Nephron progenitor cell (in vitro differentiated cells): ENCODE results near the gene ZDHHC8.

ENCODE experiments used
- DNase-seq: peaks from one replicate; pipeline ENCODE4 v3.0.0; 2021
- H3K27ac Mint-ChIP-seq: 2 replicates; pipeline ENCODE4 v1.8.0; 2021; ENCODE audit warnings: mild to moderate bottlenecking, moderate library complexity, mixed read lengths
- H3K27me3 Mint-ChIP-seq: 2 replicates; pipeline ENCODE4 v1.8.0; 2021; ENCODE audit warnings: mild to moderate bottlenecking, low read depth, mixed read lengths; ENCODE audit not compliant: poor library complexity
- H3K36me3 Mint-ChIP-seq: 2 replicates; pipeline ENCODE4 v1.8.0; 2021; ENCODE audit warnings: low read depth, mixed read lengths
- H3K4me1 Mint-ChIP-seq: 2 replicates; pipeline ENCODE4 v1.8.0; 2021; ENCODE audit warnings: mixed read lengths
- H3K4me3 Mint-ChIP-seq: 2 replicates; pipeline ENCODE4 v1.8.0; 2021; ENCODE audit warnings: mild to moderate bottlenecking, moderate library complexity, mixed read lengths
- H3K9me3 Mint-ChIP-seq: 2 replicates; pipeline ENCODE4 v1.8.0; 2021; ENCODE audit warnings: mild to moderate bottlenecking, moderate library complexity, mixed read lengths
- CTCF ChIP-seq: fragments of 200-600 bp; sonication (generic); IDR thresholded peaks from 2 replicates; pipeline ENCODE4 v1.5.0; 2021; ENCODE audit warnings: antibody characterized with exemption

Gene ZDHHC8

GRCh38 chr22:20114506-20115475, 16.8 kb upstream of the ZDHHC8 start:
- peaks cover 23% of the 10 kb centered on the region for H3K4me1 Mint-ChIP-seq
- no peak for DNase-seq
- peak overlapping the region; percentile 91 for H3K27ac Mint-ChIP-seq
- no peak for TF ChIP-seq CTCF
- H3K4me3 Mint-ChIP-seq = peak overlapping the region; percentile 86
- no peaks in the 10 kb centered on the region for H3K27me3 Mint-ChIP-seq
- peaks cover 20% of the 10 kb centered on the region for H3K36me3 Mint-ChIP-seq
- no peaks in the 10 kb centered on the region for H3K9me3 Mint-ChIP-seq

GRCh38 chr22:20115691-20116375, 15.8 kb upstream of the ZDHHC8 start, which contains the start of gene RANBP1:
TSS of gene RANBP1 (plus strand) at chr22:20116104. CDS start at chr22:20116185, 81 bp downstream.
- Mint-ChIP-seq H3K27ac (no peak within 1 kb of the TSS), H3K4me3 (peak within 1 kb of the TSS; percentile 86), H3K36me3 (peaks cover 29% of the 10 kb centered on the region), H3K4me1 (peaks cover 29% of the 10 kb centered on the region), H3K9me3 (no peaks in the 10 kb centered on the region), H3K27me3 (no peaks in the 10 kb centered on the region)
- DNase-seq = no peak
- no peak for TF ChIP-seq CTCF

- no peaks in the 10 kb centered on the region for H3K9me3 Mint-ChIP-seq
- no peak overlapping the region for H3K27ac Mint-ChIP-seq
- peaks cover 32% of the 10 kb centered on the region for H3K4me1 Mint-ChIP-seq
- no peaks in the 10 kb centered on the region for H3K27me3 Mint-ChIP-seq
- DNase-seq = peak; percentile 33
- H3K4me3 Mint-ChIP-seq = peak overlapping the region; percentile 86
- TF ChIP-seq CTCF = no peak
- peaks cover 32% of the 10 kb centered on the region for H3K36me3 Mint-ChIP-seq
Measured at GRCh38 chr22:20116376-20116950, 15.1 kb upstream of the ZDHHC8 start.

- peaks cover 38% of the 10 kb centered on the region for H3K4me1 Mint-ChIP-seq
- peak within 1 kb of the TSS; percentile 89 for H3K4me3 Mint-ChIP-seq
- H3K36me3 Mint-ChIP-seq = peaks cover 38% of the 10 kb centered on the region
Measured at GRCh38 chr22:20116951-20117632, 14.5 kb upstream of the ZDHHC8 start, which contains the start of gene TRMT2A. TSS of gene TRMT2A (minus strand) at chr22:20117226. CDS start at chr22:20116906, 320 bp downstream.

More at GRCh38 chr22:20116951-20117632, 14.5 kb upstream of the ZDHHC8 start, which contains the start of gene TRMT2A:
- Mint-ChIP-seq H3K27ac (peak within 1 kb of the TSS; percentile 87), H3K9me3 (no peaks in the 10 kb centered on the region), H3K27me3 (no peaks in the 10 kb centered on the region)
- peak; percentile 97 for DNase-seq
- TF ChIP-seq CTCF = no peak
